ENCODE results near the gene FTCDNL1.

FTCDNL1 gene

GRCh38 chr2:199882667-199883066 lies 31.7 kb upstream of the FTCDNL1 start:
- Histone ChIP-seq H2BK5ac (ENCODE audit: low read depth, low read length, poor library complexity, severe bottlenecking) (no peak overlapping the region), H3K79me1 (replicated peaks; ENCODE audit: low read length, poor library complexity, severe bottlenecking) (no peaks in the 10 kb centered on the region), H2AFZ (ENCODE audit: low read depth, low read length) (no peak overlapping the region), H3K4ac (ENCODE audit: low read depth in 1 of 2, low read length in 2 of 2) (no peak overlapping the region), H3K36me3 (ENCODE audit: control insufficient read depth in 1 of 2, insufficient read depth in 2 of 2, low read depth in 1 of 2, low read length in 2 of 2) (no peaks in the 10 kb centered on the region), H2BK12ac (ENCODE audit: low read length in 2 of 2) (no peak overlapping the region), H3K4me3 (ENCODE audit: insufficient read depth in 1 of 2, low read depth in 1 of 2, low read length in 2 of 2) (no peak overlapping the region), H3K14ac (ENCODE audit: low read length in 2 of 2) (no peak overlapping the region), H2AK5ac (ENCODE audit: low read length, severe bottlenecking) (no peak overlapping the region), H3K9me3 (ENCODE audit: control insufficient read depth, low read length) (no peaks in the 10 kb centered on the region), H3K23ac (ENCODE audit: low read length in 2 of 2) (no peak overlapping the region), H3K18ac (ENCODE audit: low read depth in 1 of 2, low read length in 2 of 2) (no peak overlapping the region), H4K8ac (ENCODE audit: low read length) (no peak overlapping the region), H3K4me2 (ENCODE audit: low read length, poor library complexity, severe bottlenecking) (no peak overlapping the region), H2BK120ac (ENCODE audit: low read depth, low read length) (no peak overlapping the region), H3K27me3 (ENCODE audit: control insufficient read depth in 1 of 2, insufficient read depth in 1 of 2, low read length in 2 of 2) (peaks cover 0 to 4% of the 10 kb centered on the region in 2 experiments), H3K27ac (ENCODE audit: low read length, poor library complexity, severe bottlenecking) (no peak overlapping the region), H3K4me1 (ENCODE audit: control insufficient read depth, insufficient read depth, low read depth, low read length) (no peaks in the 10 kb centered on the region), H3K9ac (ENCODE audit: low read length) (no peak overlapping the region), H2BK15ac (ENCODE audit: low read depth, poor library complexity, severe bottlenecking) (no peak overlapping the region), H4K91ac (ENCODE audit: low read length) (no peak overlapping the region)
- DNase-seq: no peak

DNA sequence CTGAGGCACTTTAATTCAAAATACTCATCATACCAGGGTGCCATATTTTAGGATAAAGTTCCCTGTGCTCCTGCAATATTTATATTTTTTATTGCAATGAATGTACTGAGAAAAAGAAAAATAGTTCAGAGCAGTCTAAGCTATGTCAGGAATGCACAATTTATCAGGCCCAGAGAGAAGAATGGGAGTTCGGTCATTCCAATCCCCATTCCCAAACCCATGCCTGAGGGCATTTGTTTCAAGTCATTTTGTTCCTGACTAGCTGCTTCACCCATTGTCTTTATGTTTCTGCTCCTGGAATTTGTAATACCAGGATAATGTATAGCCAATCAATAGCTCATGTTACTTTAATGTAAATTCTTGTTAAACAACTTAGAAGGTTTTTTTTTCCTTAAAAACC lies 24.4 kb upstream of the FTCDNL1 start:
- Histone ChIP-seq H3K4me3 (ENCODE audit: insufficient read depth in 1 of 2, low read depth in 1 of 2, low read length in 2 of 2) (no peak overlapping the region), H2BK12ac (ENCODE audit: low read length in 2 of 2) (no peak overlapping the region), H3K4me1 (ENCODE audit: control insufficient read depth, insufficient read depth, low read depth, low read length) (no peaks in the 10 kb centered on the region), H3K36me3 (ENCODE audit: control insufficient read depth in 1 of 2, insufficient read depth in 2 of 2, low read depth in 1 of 2, low read length in 2 of 2) (no peaks in the 10 kb centered on the region), H3K9me3 (ENCODE audit: control insufficient read depth, low read length) (peaks cover 12% of the 10 kb centered on the region), H3K23ac (ENCODE audit: low read length in 2 of 2) (no peak overlapping the region), H3K79me1 (replicated peaks; ENCODE audit: low read length, poor library complexity, severe bottlenecking) (no peaks in the 10 kb centered on the region), H3K4ac (ENCODE audit: low read depth in 1 of 2, low read length in 2 of 2) (no peak overlapping the region), H3K14ac (ENCODE audit: low read length in 2 of 2) (no peak overlapping the region), H3K27me3 (ENCODE audit: control insufficient read depth in 1 of 2, insufficient read depth in 1 of 2, low read length in 2 of 2) (no peaks in the 10 kb centered on the region), H2BK5ac (ENCODE audit: low read depth, low read length, poor library complexity, severe bottlenecking) (no peak overlapping the region), H4K8ac (ENCODE audit: low read length) (no peak overlapping the region), H3K27ac (ENCODE audit: low read length, poor library complexity, severe bottlenecking) (no peak overlapping the region), H4K91ac (ENCODE audit: low read length) (no peak overlapping the region), H2BK15ac (ENCODE audit: low read depth, poor library complexity, severe bottlenecking) (no peak overlapping the region), H3K18ac (ENCODE audit: low read depth in 1 of 2, low read length in 2 of 2) (no peak overlapping the region), H3K4me2 (ENCODE audit: low read length, poor library complexity, severe bottlenecking) (no peak overlapping the region), H2AFZ (ENCODE audit: low read depth, low read length) (no peak overlapping the region), H2AK5ac (ENCODE audit: low read length, severe bottlenecking) (no peak overlapping the region), H2BK120ac (ENCODE audit: low read depth, low read length) (no peak overlapping the region), H3K9ac (ENCODE audit: low read length) (no peak overlapping the region)
- WGBS: 100% methylated on average over 1 of the region's 1 CpG
- DNase-seq: no peak

DNA sequence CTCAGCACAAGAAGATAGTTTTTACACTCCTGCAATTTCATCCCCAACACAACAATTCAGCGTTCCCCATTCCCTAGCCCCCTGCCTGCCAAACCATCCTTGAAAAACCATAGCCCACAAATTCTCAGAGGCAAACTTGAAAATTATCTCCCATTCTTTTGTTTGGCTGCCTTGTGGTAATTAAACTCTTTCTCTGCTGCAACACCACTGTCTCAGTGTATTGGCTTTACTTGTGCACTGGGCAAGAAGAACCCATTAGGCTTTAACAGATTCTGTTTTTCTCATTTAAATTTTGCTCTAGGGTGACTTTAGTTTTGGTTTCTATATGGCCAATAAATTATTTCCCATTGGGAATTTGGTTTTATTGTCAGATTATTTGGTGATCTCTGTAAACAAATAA lies 23.2 kb upstream of the FTCDNL1 start:
- DNase-seq: no peak
- Histone ChIP-seq H2BK5ac (ENCODE audit: low read depth, low read length, poor library complexity, severe bottlenecking) (no peak overlapping the region), H2BK120ac (ENCODE audit: low read depth, low read length) (no peak overlapping the region), H2BK12ac (ENCODE audit: low read length in 2 of 2) (no peak overlapping the region), H3K27me3 (ENCODE audit: control insufficient read depth in 1 of 2, insufficient read depth in 1 of 2, low read length in 2 of 2) (peaks cover 0 to 4% of the 10 kb centered on the region in 2 experiments), H2AFZ (ENCODE audit: low read depth, low read length) (no peak overlapping the region), H2BK15ac (ENCODE audit: low read depth, poor library complexity, severe bottlenecking) (no peak overlapping the region), H3K14ac (ENCODE audit: low read length in 2 of 2) (no peak overlapping the region), H3K9ac (ENCODE audit: low read length) (no peak overlapping the region), H3K79me1 (replicated peaks; ENCODE audit: low read length, poor library complexity, severe bottlenecking) (no peaks in the 10 kb centered on the region), H3K4ac (ENCODE audit: low read depth in 1 of 2, low read length in 2 of 2) (no peak overlapping the region), H3K27ac (ENCODE audit: low read length, poor library complexity, severe bottlenecking) (no peak overlapping the region), H2AK5ac (ENCODE audit: low read length, severe bottlenecking) (no peak overlapping the region), H4K8ac (ENCODE audit: low read length) (no peak overlapping the region), H3K4me3 (ENCODE audit: insufficient read depth in 1 of 2, low read depth in 1 of 2, low read length in 2 of 2) (no peak overlapping the region), H3K23ac (ENCODE audit: low read length in 2 of 2) (no peak overlapping the region), H3K4me1 (ENCODE audit: control insufficient read depth, insufficient read depth, low read depth, low read length) (no peaks in the 10 kb centered on the region), H4K91ac (ENCODE audit: low read length) (no peak overlapping the region), H3K18ac (ENCODE audit: low read depth in 1 of 2, low read length in 2 of 2) (no peak overlapping the region), H3K36me3 (ENCODE audit: control insufficient read depth in 1 of 2, insufficient read depth in 2 of 2, low read depth in 1 of 2, low read length in 2 of 2) (no peaks in the 10 kb centered on the region), H3K4me2 (ENCODE audit: low read length, poor library complexity, severe bottlenecking) (no peak overlapping the region), H3K9me3 (ENCODE audit: control insufficient read depth, low read length) (peaks cover 12% of the 10 kb centered on the region)
- 91% methylated on average over 1 of the region's 1 CpG for WGBS

DNA sequence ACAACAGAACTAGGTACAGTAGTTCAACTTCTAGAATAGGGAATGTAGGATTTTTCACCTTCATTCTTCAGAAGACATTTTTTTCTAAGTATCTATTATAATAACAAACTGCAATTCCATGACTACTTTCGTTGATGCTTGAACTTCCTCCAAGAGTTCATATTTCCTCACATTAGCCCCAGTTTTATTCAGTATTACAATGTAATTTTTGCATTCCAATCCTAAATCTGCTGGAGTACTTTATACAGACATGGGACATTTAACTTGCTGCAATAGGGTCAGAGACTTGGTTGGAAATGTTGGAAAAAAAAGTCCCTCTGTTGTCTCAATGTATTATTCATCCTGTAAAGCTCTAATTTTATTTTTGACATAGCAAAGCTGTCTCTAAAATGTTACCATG lies 19.6 kb upstream of the FTCDNL1 start:
- H3K4me1 ChIP-seq (ENCODE audit: control insufficient read depth, insufficient read depth, low read depth, low read length): no peaks in the 10 kb centered on the region
- no peak overlapping the region for H3K4me3 ChIP-seq (ENCODE audit: insufficient read depth in 1 of 2, low read depth in 1 of 2, low read length in 2 of 2)
- no peak overlapping the region for H3K14ac ChIP-seq (ENCODE audit: low read length in 2 of 2)
- peaks cover 0 to 4% of the 10 kb centered on the region in 2 experiments for H3K27me3 ChIP-seq (ENCODE audit: control insufficient read depth in 1 of 2, insufficient read depth in 1 of 2, low read length in 2 of 2)
- no peak overlapping the region for H3K9ac ChIP-seq (ENCODE audit: low read length)
- no peak overlapping the region for H2BK120ac ChIP-seq (ENCODE audit: low read depth, low read length)
- no peaks in the 10 kb centered on the region for H3K36me3 ChIP-seq (ENCODE audit: control insufficient read depth in 1 of 2, insufficient read depth in 2 of 2, low read depth in 1 of 2, low read length in 2 of 2)
- no peaks in the 10 kb centered on the region for H3K79me1 ChIP-seq (replicated peaks; ENCODE audit: low read length, poor library complexity, severe bottlenecking)
- no peak overlapping the region for H4K91ac ChIP-seq (ENCODE audit: low read length)
- no peak overlapping the region for H4K8ac ChIP-seq (ENCODE audit: low read length)
- H3K4ac ChIP-seq (ENCODE audit: low read depth in 1 of 2, low read length in 2 of 2): no peak overlapping the region
- no peak overlapping the region for H3K4me2 ChIP-seq (ENCODE audit: low read length, poor library complexity, severe bottlenecking)
- peaks cover 12% of the 10 kb centered on the region for H3K9me3 ChIP-seq (ENCODE audit: control insufficient read depth, low read length)
- H3K23ac ChIP-seq (ENCODE audit: low read length in 2 of 2): no peak overlapping the region
- no peak overlapping the region for H3K18ac ChIP-seq (ENCODE audit: low read depth in 1 of 2, low read length in 2 of 2)
- no peak overlapping the region for H2AK5ac ChIP-seq (ENCODE audit: low read length, severe bottlenecking)
- no peak overlapping the region for H2BK15ac ChIP-seq (ENCODE audit: low read depth, poor library complexity, severe bottlenecking)
- H2BK12ac ChIP-seq (ENCODE audit: low read length in 2 of 2): no peak overlapping the region
- no peak overlapping the region for H2BK5ac ChIP-seq (ENCODE audit: low read depth, low read length, poor library complexity, severe bottlenecking)
- DNase-seq: no peak
- no peak overlapping the region for H2AFZ ChIP-seq (ENCODE audit: low read depth, low read length)
- no peak overlapping the region for H3K27ac ChIP-seq (ENCODE audit: low read length, poor library complexity, severe bottlenecking)
- 88% methylated on average over 1 of the region's 1 CpG for WGBS
